HG02973 (cell line): Measurements from ENCODE around the gene CRP.
"Not testable (repeated sequence)": the region's sequence is repeated elsewhere in the genome, so short reads cannot be mapped to it uniquely, and the experiment has no call there.

Experiments used
- ATAC-seq: cut with Tn5 transposase; IDR thresholded peaks from one replicate; pipeline ENCODE4 v1.9.1; 2021; ENCODE audit warnings: moderate library complexity; ENCODE audit not compliant: unreplicated experiment

Gene CRP

GRCh38 chr1:159700312-159700711 is 14.1 kb downstream of the CRP start:
- no peak for ATAC-seq

- ATAC-seq = no peak
Measured at GRCh38 chr1:159699653-159700052, 14.7 kb downstream of the CRP start.

GRCh38 chr1:159699246-159699645 is 15.1 kb downstream of the CRP start:
- ATAC-seq = no peak

DNA sequence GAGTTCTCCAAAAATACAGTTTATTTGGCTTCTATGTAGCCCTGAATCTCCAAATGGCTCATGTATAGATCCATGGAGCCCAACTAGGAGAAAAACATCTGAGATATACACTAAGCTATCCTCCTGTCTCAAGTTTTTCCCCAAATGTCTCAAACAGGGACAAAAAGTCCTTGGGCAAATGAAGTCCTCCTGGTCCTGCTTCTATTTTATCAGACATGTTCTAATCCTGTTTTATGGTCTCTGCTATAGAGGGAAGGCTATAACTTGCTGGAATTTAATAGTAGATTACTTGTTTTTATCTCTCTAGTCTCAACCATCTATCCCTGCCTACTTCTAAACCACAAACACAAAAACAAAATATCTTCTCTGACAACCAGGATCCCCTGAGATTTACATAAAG is 26.9 kb downstream of the CRP start:
- ATAC-seq = no peak

GRCh38 chr1:159686599-159687299 is 27.6 kb downstream of the CRP start:
- ATAC-seq = no peak

- no peak for ATAC-seq
Measured at GRCh38 chr1:159678939-159679338, 35.5 kb downstream of the CRP start.

GRCh38 chr1:159675046-159675445 is 39.3 kb downstream of the CRP start:
- ATAC-seq = no peak

DNA sequence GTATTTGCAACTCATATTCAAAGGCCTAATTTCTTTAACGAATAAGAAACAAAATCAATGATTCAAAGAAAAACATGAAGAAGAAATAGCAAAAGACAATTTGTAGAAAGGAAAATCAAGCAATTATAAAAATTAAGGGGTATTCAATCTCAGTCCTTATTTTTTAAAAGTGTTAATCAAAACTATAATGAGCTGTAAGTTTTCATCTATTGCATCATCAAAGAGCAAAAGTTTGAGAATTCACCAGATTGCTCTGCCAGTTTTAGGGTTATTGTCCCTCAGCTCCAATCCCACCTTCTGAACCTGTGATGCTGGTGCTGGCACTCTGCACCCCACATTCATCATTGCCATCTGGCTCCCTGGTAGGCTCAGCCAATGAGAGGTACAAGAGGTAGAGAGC is 42.0 kb downstream of the CRP start:
- not testable (repeated sequence) for ATAC-seq

- no peak for ATAC-seq
Measured at GRCh38 chr1:159669338-159669737, 45.1 kb downstream of the CRP start.

DNA sequence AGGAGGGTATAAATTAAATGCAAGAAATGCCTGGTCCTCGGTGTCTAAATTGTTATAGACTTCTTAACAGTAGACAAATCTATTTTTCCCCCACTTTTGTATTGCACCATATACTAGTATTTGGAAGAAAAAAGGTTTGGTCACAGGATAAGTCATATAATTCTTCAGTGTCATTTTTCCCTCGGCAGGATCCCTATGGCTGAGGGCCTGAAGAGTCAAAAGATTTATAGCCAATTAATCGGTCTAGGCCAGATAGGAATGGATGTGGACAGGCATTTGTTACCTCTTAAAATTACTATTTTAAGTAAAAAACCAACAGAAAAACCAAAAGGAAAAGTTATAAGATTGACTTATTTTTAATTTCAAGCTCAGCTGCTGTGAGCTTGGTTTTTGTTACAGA is 45.6 kb downstream of the CRP start:
- ATAC-seq = no peak

GRCh38 chr1:159664247-159664646 is 50.1 kb downstream of the CRP start:
- ATAC-seq = no peak

DNA sequence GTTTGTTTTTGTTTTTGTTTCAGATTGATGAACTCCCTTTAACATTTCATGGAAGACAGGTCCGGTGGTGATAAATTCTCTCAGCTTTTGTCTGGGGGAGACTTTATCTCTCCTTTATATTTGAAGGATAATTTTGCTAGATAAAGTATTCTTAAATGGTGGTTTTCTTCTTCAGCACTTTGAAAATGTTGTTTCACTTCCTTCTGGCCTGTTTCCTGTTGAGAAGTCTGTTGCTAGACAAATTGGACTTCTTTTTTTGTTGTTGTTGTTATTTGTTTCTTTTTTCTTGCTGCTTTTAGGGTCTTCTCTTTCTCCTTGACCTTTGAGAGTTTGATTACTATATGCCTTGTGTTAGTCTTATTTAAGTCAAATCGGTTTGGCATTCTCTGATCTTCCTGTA is 50.8 kb downstream of the CRP start:
- no peak for ATAC-seq
